Measurements from ENCODE around the gene ADCY2. TPM values are rescaled to one million over a fixed set of nuclear protein-coding genes. Genes with fewer than 3 reads are reported as not detected.

ADCY2 gene
- polyA plus RNA-seq, 1 of the 3 experiments (the other 2 are of a cell fraction): not detected

- no peaks in the 10 kb centered on the region for H3K79me2 ChIP-seq (ENCODE audit: insufficient read depth)
- TF ChIP-seq GATA2 (CRISPR knock-in tag; IDR thresholded peaks at IDR 0.05): no peak
- TF ChIP-seq SMC3 (IDR thresholded peaks at IDR 0.05; ENCODE audit: low read depth, low read length): no peak
- no peak for TF ChIP-seq FOSL2 (IDR thresholded peaks at IDR 0.05; ENCODE audit: borderline replicate concordance, low read depth)
- TF ChIP-seq GABPA (IDR thresholded peaks at IDR 0.05; ENCODE audit: low read depth): no peak
- TF ChIP-seq, protein P1, sequence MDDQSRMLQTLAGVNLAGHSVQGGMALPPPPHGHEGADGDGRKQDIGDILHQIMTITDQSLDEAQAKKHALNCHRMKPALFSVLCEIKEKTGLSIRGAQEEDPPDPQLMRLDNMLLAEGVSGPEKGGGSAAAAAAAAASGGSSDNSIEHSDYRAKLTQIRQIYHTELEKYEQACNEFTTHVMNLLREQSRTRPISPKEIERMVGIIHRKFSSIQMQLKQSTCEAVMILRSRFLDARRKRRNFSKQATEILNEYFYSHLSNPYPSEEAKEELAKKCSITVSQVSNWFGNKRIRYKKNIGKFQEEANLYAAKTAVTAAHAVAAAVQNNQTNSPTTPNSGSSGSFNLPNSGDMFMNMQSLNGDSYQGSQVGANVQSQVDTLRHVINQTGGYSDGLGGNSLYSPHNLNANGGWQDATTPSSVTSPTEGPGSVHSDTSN (IDR thresholded peaks at IDR 0.05): no peak
- TF ChIP-seq YY1 (IDR thresholded peaks at IDR 0.05; ENCODE audit: low read depth): no peak
- no peak for TF ChIP-seq RAD21 (IDR thresholded peaks at IDR 0.05; ENCODE audit: low read length)
- no peak for TF ChIP-seq NFIC (IDR thresholded peaks at IDR 0.05; ENCODE audit: borderline replicate concordance)
- TF ChIP-seq CTCF (IDR thresholded peaks at IDR 0.05): no peak
- no peak for TF ChIP-seq TAF1 (IDR thresholded peaks at IDR 0.05; ENCODE audit: borderline replicate concordance, low read depth, low read length)
- no peak for TF ChIP-seq EP300 (IDR thresholded peaks at IDR 0.05; ENCODE audit: borderline replicate concordance in 1 of 2, low read depth in 1 of 2, low read length in 1 of 2)
- TF ChIP-seq JUND (IDR thresholded peaks at IDR 0.05): no peak
- TF ChIP-seq POLR2AphosphoS5 (IDR thresholded peaks at IDR 0.05; ENCODE audit: low read depth, low read length): no peak
- no peak for TF ChIP-seq RCOR1 (IDR thresholded peaks at IDR 0.05; ENCODE audit: low read length)
- no peak for TF ChIP-seq RFX5 (IDR thresholded peaks at IDR 0.05; ENCODE audit: low read length)
- TF ChIP-seq RXRA (IDR thresholded peaks at IDR 0.05; ENCODE audit: borderline replicate concordance, low read depth): no peak
- H3K27me3 ChIP-seq (ENCODE audit: insufficient read depth): peaks cover 8% of the 10 kb centered on the region; the same call in 1 of the 2 replicates
- ChIA-PET POLR2A (no interaction called here), CTCF (no interaction called here)
- H3K9me3 ChIP-seq: no peaks in the 10 kb centered on the region
- no peaks in the 10 kb centered on the region for H3K4me1 ChIP-seq (ENCODE audit: control insufficient read depth in 1 of 2, insufficient read depth in 2 of 2, low read depth in 1 of 2, low read length in 1 of 2)
- H3K36me3 ChIP-seq (replicated peaks in 1 of 2; ENCODE audit: control insufficient read depth in 1 of 2, insufficient read depth in 2 of 2, low read length in 1 of 2): no peaks in the 10 kb centered on the region
- no peak overlapping the region for H3K27ac ChIP-seq (ENCODE audit: low read depth in 2 of 2, low read length in 1 of 2)
- H3K9me2 ChIP-seq: no peaks in the 10 kb centered on the region
- no peak overlapping the region for H3K4me2 ChIP-seq
- no peak for DNase-seq
- H2AFZ ChIP-seq (ENCODE audit: low read depth): no peak overlapping the region
- no peaks in the 10 kb centered on the region for H4K20me1 ChIP-seq (ENCODE audit: insufficient read depth)
- H3F3A ChIP-seq (replicated peaks; ENCODE audit: insufficient read depth): no peaks in the 10 kb centered on the region
- WGBS (ENCODE audit: low lambda C conversion rate): 19% methylated on average over 4 of the region's 4 CpGs
- H3K9ac ChIP-seq: no peak overlapping the region
- H3K4me3 ChIP-seq (ENCODE audit: low read depth in 2 of 2, low read length in 1 of 2): no peak overlapping the region
Measured at GRCh38 chr5:7706256-7706655, 310.3 kb downstream of the ADCY2 start.

DNA sequence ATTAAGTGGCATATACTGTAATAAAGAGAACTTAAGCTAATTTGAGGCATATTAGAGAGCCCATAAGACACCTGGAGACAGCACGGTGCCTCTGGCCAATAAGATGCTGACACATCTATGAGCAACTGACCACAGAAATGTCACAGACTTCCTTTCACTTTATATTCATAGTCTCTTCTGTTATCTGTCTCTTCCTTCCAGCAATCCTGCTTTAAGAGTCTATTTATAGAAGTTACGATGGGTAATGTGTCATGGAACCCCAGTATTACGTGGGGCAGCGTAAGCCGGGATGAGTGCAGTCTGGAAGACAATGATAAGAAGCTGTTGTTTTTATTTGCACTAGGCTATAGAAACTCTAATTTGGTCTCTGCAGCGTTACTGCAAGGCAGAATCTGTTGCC lies 318.2 kb downstream of the ADCY2 start:
- H3K9me2 ChIP-seq: no peaks in the 10 kb centered on the region
- H3K36me3 ChIP-seq (replicated peaks in 1 of 2; ENCODE audit: control insufficient read depth in 1 of 2, insufficient read depth in 2 of 2, low read length in 1 of 2): no peaks in the 10 kb centered on the region
- H3K4me1 ChIP-seq (ENCODE audit: control insufficient read depth in 1 of 2, insufficient read depth in 2 of 2, low read depth in 1 of 2, low read length in 1 of 2): no peaks in the 10 kb centered on the region
- POLR2A ChIA-PET: no interaction called here
- peaks cover 7% of the 10 kb centered on the region; the same call in 1 of the 2 replicates for H3K27me3 ChIP-seq (ENCODE audit: insufficient read depth)
- H3K79me2 ChIP-seq (ENCODE audit: insufficient read depth): no peaks in the 10 kb centered on the region
- 0 out of 2 replicates have a peak overlapping the region, but pooled peaks have one; percentile 39 for H2AFZ ChIP-seq (ENCODE audit: low read depth)
- H3K27ac ChIP-seq (ENCODE audit: low read depth in 2 of 2, low read length in 1 of 2): no peak overlapping the region
- DNase-seq: no peak
- CTCF ChIA-PET: interaction anchor here (1.0 kb wide), 1 partner anchor 32 kb away, joined by 3 read pairs; no protein-coding TSS in a partner anchor
- WGBS (ENCODE audit: low lambda C conversion rate): 18% methylated on average over 6 of the region's 6 CpGs
- 0 out of 4 replicates have a peak overlapping the region, but pooled peaks of 1 of the 2 experiments have one; percentile 27 for H3K4me3 ChIP-seq (ENCODE audit: low read depth in 2 of 2, low read length in 1 of 2)
- H3K9ac ChIP-seq: no peak overlapping the region
- no peak overlapping the region for H3K4me2 ChIP-seq
- no peaks in the 10 kb centered on the region for H4K20me1 ChIP-seq (ENCODE audit: insufficient read depth)
- no peaks in the 10 kb centered on the region for H3F3A ChIP-seq (replicated peaks; ENCODE audit: insufficient read depth)
- TF ChIP-seq MEF2A (IDR thresholded peaks at IDR 0.05; ENCODE audit: borderline replicate concordance, low read depth) (0 out of 2 replicates have a peak, but pooled peaks have one; percentile 15), GABPA (IDR thresholded peaks at IDR 0.05; ENCODE audit: low read depth) (no peak)
- H3K9me3 ChIP-seq: no peaks in the 10 kb centered on the region

Measured in SK-N-SH (cell line).